GM19239 (cell line): ENCODE measurements around the gene SNCAIP.

Experiments used
- DNase-seq: peaks from one replicate; pipeline ENCODE4 v3.0.0; 2011; ENCODE audit warnings: low spot score; ENCODE audit not compliant: insufficient read length
- FAIRE-seq: peaks from 2 replicates; lab custom pipeline; 2011; peaks lifted over from hg19 to GRCh38; lab: Jason Lieb, UNC

The SNCAIP gene

DNA sequence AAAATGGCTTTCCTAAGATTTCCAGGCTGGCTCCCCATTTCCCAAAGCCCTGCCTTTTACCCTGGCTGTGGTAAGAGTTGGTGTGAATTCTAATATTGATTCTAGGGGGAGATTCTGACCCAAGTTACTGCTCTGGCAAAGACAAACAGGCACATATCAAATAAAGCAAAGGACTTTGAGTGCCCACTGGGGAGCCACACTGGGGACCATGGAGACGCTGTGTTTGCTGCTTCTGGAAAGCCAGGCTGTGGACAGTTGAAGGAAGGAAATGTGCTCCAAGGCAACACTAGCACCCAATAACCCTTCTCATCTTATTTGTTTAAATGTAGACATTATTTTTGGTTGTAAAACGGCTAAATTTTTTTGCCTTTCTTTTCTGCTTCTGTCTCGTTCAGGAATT is 78.7 kb downstream of the SNCAIP start:
- DNase-seq: no peak
- no peak for FAIRE-seq

DNA sequence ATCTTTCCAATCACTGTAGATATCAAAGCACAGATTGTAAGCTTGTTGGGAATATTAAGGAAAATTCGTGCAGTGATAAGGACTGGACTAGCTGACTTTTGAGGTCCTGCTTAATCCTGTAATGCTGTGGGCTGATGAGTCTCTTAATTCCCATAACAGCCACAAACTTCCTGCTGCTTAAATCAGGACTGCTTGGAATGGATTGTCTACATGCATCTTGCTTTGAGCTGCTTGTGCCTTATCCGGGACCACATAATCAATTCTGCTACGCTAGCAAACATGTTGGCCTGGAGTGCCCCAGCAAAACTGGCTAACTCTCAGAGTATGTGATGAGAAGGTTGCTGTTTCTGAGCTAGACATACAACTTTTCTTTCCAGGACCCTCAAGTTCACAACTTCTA is 79.6 kb downstream of the SNCAIP start:
- DNase-seq (no peak), FAIRE-seq (no peak)

DNA sequence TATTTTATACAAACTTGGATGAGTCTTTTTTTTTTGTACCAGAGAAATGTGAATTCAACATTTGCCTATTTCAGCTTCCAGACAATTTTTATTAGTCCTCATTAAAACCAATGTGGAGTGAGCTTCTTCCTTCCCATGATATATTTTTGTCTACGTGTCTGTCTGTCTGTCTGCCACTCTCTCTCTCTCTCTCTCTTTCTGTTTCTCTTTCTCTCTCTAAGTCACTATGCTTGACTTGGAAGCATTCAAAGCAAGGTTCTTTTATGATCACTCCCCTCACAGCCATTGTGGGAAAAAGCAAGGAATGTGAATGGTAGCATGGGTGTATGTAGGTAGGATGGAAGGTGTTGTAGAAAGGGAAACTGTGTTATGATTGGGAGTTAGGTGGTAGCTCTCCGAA is 80.2 kb downstream of the SNCAIP start:
- FAIRE-seq (no peak), DNase-seq (no peak)

DNA sequence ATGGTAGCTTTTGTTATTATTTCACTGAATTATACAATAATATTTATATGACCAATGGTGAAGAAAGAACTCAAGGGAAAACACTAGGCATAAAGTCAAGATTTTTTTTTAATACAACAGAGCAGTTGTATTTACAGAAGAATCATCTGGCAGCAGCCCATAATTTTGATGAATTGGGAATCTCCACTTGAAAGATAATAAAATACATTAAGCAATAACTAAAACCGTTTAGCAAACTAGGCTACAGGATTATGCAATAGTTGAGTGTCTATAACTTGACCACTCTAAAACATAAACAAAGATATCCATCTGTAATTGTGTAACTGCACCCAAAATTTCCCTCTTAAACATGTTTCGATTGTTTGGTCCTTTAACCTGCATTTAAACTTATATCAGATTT is 80.8 kb downstream of the SNCAIP start:
- FAIRE-seq: no peak

DNA sequence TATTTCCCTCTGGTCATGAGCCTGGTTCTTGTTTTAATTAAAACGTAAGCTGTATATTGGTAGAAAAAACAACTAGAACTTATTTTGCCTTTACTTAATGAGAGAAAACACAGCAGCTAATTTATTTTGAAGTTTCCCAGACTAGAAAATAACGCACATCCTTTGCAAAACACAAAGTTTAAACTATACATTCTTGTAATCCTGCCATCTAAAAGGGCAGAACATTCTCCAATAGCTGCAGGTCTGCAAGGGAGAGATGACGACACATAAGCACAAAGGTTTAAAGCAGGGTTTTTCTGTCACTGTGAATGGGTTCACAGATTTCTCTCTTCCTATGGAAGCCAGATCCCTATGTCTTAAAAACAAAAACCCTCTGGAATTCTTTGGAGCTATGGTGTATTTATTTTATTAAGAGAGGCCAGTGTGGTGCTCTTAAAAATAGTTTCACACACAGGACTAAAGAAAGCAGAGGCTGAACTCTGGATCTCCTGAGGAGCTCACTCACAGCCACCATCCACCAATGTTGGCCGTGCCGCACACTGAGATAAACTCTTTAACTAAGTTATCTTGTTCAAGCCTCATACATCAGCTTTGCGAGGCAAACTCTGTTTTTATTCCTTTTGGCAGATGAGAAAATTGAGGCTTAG is 82.4 kb downstream of the SNCAIP start:
- DNase-seq: no peak
- FAIRE-seq: no peak

More for the DNA sequence above, 80.8 kb downstream of the SNCAIP start:
- no peak for DNase-seq

DNA sequence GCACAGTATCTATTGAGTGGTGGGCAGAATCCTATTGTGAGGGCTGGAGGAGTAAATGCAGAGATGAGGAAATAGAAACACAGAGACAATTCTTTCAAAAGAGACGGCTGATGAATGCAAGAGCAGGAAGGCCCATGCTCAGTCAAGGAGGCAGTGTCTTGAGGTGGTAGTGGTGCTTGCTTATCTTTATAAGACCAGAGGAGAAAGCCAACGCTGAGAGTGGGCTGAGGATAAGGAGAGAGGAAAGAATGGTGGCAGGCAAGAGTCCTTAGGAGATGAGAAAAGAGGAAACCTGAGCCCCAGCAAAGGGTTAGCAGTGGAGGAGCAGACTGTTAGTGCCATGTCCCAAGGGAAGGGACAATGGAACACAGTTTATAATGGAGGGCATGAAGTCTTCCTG is 86.0 kb downstream of the SNCAIP start:
- DNase-seq: no peak
- no peak for FAIRE-seq

DNA sequence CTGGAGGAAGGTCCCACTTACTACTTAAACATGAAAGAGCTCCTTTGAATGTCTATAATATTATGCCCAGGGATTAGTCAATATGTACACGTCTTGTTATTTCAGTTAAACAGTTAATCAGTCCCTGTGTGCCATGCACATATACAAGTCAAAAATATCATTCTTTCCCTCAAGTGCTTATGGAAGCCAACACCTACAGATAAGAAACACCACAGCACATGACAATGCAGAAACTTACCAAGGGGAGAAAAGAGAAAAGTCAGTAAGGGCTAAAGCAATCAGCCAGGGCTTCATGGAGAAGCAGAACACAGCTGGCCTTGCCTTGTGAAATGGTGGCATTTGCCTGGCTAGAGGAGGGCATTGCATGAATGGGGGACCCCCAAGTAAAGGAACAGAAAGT is 88.3 kb downstream of the SNCAIP start:
- no peak for FAIRE-seq

DNA sequence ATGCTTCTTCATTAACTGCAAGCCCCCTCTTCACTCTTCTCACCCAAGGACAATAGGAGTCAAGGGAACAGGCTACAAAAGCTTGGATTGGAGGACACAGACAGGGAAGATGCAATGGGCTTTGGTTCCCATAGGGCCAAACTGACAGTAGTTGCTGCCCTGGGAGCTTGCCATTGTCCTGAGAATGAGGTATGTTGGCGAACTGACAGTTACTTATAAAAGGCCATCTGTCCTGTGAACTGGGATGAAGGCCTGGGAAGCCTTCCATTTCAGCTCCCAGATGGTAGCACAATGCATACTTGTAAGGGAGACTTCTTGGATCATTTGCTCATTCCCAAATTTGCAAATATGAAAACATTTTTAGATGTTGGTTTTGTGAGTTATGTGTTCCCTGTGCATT is 88.9 kb downstream of the SNCAIP start:
- DNase-seq (no peak), FAIRE-seq (no peak)

More for the DNA sequence above, 88.3 kb downstream of the SNCAIP start:
- no peak for DNase-seq

DNA sequence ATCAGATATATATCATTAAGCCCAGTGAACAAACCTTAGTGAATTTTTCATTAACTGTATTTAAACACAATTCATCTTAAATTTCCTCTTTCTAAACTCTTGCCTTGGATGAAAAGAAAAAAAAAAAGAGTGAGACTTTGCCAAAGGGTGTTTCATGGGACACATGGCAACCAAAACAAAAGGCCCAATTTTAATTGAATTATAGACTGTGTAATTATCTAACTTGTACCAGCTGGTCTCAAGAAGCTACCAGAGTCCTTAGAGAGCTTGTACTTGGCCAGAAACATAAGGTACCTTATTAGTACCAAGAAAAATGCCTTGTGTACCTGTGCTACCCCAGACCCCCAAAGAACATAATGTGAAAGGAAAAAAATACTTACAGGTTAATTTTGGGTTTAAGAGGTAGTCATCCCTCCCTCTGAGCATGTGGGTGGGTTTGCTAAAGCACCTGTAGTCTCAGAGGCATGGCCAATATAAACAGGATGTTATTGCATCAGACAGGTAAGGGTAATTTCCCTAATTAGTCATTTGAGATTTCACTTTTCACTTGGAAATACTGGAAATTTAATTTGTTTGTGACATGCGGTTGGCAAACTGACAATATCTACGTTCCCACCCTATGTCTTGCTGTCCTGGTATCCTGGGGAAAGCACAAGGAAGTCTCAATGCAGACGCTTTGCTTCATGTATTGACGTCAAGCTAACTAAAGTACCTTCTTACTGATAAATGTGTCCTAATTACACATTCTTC is 90.1 kb downstream of the SNCAIP start:
- DNase-seq (no peak), FAIRE-seq (no peak)

DNA sequence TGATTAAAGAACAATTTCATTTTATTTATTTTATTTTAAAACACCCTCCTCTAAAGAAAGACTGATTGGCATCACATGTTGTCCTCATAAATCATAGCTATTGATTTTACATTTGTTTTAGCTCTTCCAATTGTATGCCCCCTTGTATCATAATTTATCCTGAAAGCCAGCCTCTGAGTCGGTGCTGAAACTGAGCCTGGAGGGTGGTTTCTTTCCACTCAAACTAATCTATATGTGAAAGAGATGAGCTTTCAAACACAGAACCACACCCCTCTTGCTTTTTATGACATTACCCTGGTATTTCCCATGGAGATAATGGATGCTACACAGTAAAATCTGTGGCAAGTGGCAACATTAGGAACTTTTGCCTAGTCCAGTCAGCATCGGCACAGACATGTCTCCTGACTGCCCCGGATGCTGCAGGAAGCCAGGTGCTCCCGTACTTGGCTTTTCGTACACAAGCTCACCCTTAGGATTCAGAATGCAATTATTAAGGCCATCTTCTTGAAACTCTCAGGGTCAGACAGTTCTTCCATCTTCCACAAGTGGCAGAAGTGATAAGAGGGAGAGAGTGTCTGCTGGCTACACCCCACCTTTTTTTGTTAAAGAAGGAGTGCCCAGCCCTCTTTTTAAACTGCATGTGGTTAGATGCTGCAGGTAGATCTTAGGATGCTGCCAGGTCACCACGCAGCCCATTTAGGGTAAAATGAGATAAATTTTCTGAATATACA is 91.1 kb downstream of the SNCAIP start:
- FAIRE-seq: no peak
- no peak for DNase-seq

DNA sequence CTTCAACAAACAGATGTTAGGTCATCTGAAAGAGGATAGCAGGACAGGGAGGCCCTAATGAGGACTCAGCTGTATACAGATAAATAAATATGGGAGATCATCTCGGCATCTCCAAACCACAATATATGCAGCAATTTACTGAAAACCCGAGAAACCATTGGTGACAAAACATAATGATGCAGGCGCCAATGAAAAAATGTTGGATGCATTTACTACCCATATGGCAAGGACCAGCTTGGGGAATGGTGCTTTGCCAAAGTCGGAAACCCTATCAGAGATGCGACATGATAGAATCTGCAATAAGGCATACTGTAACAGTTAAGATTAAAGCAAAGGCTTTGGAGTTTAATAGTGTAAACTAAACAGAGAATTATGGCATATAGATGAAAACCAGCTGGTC is 92.0 kb downstream of the SNCAIP start:
- DNase-seq (no peak), FAIRE-seq (no peak)

DNA sequence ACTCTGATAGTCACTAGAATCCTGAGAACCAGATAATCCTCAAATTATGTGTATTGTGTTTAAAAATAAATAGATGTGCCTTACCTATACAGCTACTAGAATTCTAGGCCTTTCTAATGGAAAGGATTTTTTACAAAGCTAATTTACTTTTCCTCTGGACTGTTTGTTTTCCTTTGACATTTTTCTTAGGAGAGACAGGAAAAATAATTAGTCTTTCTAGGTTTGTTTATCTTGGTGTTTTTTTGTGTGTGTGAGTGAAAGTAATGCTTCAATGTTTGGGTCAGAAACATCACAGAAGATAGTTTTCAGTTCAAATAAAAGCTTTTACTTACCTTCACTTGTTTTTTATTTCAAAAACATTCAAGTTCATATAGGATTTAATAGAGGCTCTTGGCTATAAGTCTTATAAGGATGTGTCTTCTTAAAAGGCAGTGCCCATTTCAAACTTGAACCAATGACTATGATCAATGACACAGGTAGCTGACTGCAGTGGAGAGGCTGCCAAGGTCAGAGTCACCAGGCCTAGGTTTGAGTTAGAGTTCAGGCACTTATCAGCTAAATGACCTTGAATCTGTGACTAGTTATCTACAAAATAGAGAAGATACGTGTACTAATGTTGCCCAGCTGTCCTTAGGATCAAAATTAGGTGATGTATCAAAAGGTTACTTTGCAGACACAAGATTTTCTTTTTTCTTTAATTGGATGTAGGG is 92.8 kb downstream of the SNCAIP start:
- no peak for DNase-seq
- FAIRE-seq: no peak

DNA sequence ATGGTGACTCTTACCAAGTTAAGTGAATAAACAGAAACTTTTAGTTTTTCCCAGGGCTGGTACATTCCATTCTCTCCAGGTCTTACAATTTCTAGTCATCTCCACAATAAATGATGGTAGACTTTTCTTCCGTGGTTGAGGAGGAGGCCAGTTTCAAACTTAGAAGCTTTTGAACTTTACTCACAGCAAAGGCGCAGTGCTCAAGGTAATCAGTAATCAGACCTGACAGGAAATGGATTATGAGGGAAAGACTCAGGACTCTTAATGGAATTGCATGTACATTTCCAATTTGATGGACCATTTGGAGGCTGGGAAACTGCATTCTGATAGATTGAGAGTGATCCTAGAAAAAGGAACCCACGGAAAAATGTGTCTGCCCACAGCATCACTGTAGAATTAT is 93.7 kb downstream of the SNCAIP start:
- no peak for DNase-seq
- no peak for FAIRE-seq

DNA sequence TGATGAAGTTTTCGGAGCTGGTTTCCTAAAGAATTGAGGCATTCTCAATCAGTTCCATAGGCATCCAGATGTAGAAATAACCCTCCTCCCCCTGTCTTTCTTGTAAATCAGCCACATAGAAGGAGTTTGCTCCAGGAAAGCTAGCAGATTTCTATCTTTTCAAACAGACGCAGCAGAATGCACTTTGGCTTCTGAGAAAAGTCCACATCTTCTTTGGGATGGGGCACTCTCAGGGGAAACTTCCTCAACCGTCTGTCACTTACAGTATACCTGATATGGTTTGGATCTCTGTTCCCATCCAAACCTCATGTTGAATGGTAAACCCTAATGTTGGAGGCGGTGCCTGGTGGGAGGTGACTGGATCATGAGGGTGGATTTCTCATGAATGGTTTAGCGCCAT is 94.1 kb downstream of the SNCAIP start:
- DNase-seq (no peak), FAIRE-seq (no peak)

DNA sequence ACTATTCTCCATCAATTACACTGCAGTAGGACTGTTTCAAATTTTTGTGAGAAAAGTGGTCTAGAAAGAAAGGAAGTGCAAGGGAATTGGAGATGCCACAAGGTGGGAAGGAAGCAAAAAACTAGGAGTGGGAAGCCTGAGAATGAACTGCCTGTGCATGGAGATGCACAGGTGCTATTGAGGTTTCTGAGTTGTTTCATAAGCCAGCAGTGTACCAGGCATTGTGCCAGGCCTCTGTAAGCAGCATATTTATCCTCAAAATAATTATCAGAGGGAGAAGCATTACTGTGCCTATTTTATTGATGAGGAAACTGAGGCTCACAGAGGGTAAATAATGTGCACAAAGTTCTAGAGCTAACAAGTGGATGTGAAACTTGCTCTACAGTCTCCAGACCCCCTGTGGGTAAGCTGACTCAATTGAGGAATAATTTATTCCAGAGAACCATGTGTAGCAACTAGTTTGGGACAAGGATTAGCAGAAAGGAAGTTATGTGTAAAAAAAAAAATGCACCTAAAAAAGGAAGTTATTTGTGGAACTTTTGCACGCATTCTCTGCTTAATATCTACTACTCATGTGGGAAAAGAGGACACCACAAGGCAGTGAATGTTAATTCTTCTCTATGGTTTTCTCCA is 96.7 kb downstream of the SNCAIP start:
- DNase-seq: no peak

DNA sequence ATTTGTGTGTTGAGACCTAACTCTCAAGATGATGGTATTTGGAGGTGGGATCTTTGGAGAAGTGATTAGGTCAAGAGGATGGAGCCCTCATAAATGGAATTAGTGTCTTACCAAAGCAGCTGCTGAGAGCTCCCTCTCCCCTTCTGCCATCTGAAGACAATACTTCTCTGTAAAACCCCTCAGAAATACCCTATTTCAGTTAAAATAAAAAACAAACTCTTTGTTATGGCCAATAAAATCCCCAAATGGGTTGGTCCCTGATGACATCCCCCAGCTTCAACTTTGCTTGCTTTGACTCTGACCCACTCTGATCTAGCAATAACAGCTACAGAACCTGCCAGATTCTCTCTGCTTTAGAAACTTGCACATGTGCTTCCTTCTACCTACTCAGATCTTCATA is 100.9 kb downstream of the SNCAIP start:
- FAIRE-seq (no peak), DNase-seq (no peak)

More for the DNA sequence above, 96.7 kb downstream of the SNCAIP start:
- no peak for FAIRE-seq

DNA sequence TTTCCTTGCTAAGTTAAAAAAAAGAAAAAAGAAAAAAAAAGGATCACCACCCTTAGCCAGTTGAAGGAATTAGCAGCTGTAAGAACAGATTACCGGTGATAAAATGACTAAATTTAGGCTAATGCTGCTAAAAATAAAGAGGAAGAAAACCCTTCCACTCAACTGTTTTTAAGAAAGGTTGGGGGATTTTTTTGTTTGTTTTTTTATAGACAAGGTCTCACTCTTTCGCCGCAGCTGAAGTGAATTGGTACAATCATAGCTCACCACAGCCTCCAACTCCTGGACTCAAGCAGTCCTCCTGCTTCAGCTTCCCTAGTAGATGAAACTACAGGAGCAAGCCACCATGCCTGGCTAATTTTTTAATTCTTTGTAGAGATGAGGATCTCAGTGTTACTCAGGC is 101.7 kb downstream of the SNCAIP start:
- no peak for FAIRE-seq
- DNase-seq: no peak

DNA sequence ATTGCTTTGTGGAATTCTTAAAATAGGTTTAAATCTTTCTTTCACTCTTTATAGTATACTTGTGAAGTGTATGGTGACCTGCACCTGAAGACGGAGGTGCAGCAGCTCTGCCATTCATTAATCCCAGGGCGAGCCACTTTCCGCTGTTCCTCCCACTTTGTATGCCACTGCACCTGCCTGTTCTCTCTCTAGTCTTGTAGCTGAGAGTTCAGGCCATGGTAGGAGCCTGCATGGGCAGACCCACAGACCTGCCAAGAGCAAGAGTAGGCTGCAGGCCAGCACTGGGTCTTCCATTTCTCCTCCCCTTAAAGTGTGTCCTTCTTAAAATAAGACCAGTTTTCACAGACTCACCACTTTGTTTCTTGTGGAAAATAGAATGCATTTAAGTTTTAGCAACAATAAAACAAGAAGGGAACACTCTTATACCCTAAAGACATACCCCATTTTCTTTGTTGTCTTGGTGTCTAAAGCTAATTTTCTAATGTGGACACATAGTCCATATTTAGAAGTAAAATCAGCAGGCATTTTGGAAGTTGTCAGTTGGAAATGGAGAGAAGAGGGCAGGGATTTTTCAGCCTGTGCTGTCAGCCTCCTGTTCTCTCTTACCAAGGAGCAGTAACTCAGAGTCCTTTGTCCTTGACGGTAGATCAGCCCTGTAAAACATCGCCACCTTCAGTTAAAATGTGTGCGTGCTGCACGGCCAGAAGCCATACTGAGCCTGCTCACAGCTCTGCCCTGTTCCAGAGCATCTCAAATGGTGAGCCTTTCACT is 103.2 kb downstream of the SNCAIP start:
- DNase-seq (no peak), FAIRE-seq (no peak)

DNA sequence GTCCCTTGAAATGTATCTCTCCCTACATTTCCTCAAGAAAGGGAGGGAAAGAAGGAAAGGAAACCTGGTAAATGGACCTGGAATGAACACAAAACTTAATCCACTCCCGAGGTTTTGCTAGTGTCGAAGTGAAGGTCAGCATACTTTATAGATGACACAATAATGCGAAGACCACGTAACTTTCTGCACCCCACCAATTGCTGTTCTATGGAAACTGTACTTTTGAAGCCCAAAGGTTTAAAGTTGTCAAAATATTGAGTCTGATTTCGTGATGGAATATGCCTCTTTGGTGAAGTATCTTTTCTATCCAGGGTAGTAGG is 103.7 kb downstream of the SNCAIP start:
- DNase-seq: no peak
- FAIRE-seq: no peak
